Ascending aorta (tissue), 2 donors: ENCODE data around the gene ELMO1. TPM values are rescaled to one million over a fixed set of nuclear protein-coding genes. Genes with fewer than 3 reads are reported as not detected.

Experiments
- DNase-seq, 2 donors: peaks; one replicate each; pipeline ENCODE4 v3.0.0-alpha.2; 2019; ENCODE audit warnings: low spot score in 2 of 2
- H3K27ac ChIP-seq, 2 donors: fragments of 200-600 bp; sonication (generic); one replicate each; pipeline ENCODE4 v1.5.1; 2016 to 2017; ENCODE audit warnings: mild to moderate bottlenecking in 1 of 2
- H3K27me3 ChIP-seq: fragments of 200-600 bp; sonication (generic); one replicate; pipeline ENCODE4 v1.5.1; 2017
- H3K36me3 ChIP-seq, 2 donors: fragments of 200-600 bp; sonication (generic); one replicate each; pipeline ENCODE4 v1.5.1; 2016
- H3K4me1 ChIP-seq, 2 donors: fragments of 200-600 bp; sonication (generic); one replicate each; pipeline ENCODE4 v1.5.1; 2016 to 2017; ENCODE audit warnings: mild to moderate bottlenecking in 1 of 2
- H3K4me3 ChIP-seq, 2 donors: fragments of 200-600 bp; sonication (generic); one replicate each; pipeline ENCODE4 v1.5.1; 2016 to 2017; ENCODE audit warnings: mild to moderate bottlenecking in 1 of 2
- H3K9me3 ChIP-seq, 2 donors: fragments of 200-600 bp; sonication (generic); one replicate each; pipeline ENCODE4 v1.5.1; 2016
- CTCF ChIP-seq, 3 experiments: fragments of 200-600 bp in 2 of 3; fragments of 450-650 bp in 1 of 3; sonication (generic) in 2 of 3; IDR thresholded peaks; one replicate each; pipeline ENCODE4 v1.5.1; 2016 to 2019; ENCODE audit warnings: antibody characterized with exemption in 3 of 3, mild to moderate bottlenecking in 1 of 3, moderate library complexity in 1 of 3
- intact Hi-C: fragments of 100-400 bp; cut with DNase I; formaldehyde crosslinking; loops from one replicate; pipeline ENCODE4 v1.15.1; 2023
- total RNA-seq: library from RNA; depleted of rRNA; stranded (reverse); fragments of >200 nt; gene quantifications from one replicate; pipeline ENCODE4 v1.1.0, GENCODE V29; 2016

ELMO1 gene
- total RNA-seq, 1 donor from 2014 or later: 40.8 TPM

- no peaks in the 10 kb centered on the region for H3K4me1 ChIP-seq
- no peaks in the 10 kb centered on the region for H3K27me3 ChIP-seq
- no peaks in the 10 kb centered on the region for H3K9me3 ChIP-seq
- no peak overlapping the region for H3K27ac ChIP-seq
- no peak overlapping the region for H3K4me3 ChIP-seq
- no peak for DNase-seq
- intact Hi-C loops: no loop called here
- no peaks in the 10 kb centered on the region for H3K36me3 ChIP-seq
- no peak for TF ChIP-seq CTCF (IDR thresholded peaks at IDR 0.05)
Observed at GRCh38 chr7:36854652-36855051, 594.0 kb downstream of the ELMO1 start.

GRCh38 chr7:36852931-36853330, 595.7 kb downstream of the ELMO1 start:
- no peaks in the 10 kb centered on the region for H3K4me1 ChIP-seq
- no peaks in the 10 kb centered on the region for H3K36me3 ChIP-seq
- DNase-seq: no peak
- TF ChIP-seq CTCF (IDR thresholded peaks at IDR 0.05): no peak
- intact Hi-C loops: no loop called here
- H3K9me3 ChIP-seq: no peaks in the 10 kb centered on the region
- H3K27ac ChIP-seq: no peak overlapping the region
- H3K4me3 ChIP-seq: no peak overlapping the region
- no peaks in the 10 kb centered on the region for H3K27me3 ChIP-seq

- Histone ChIP-seq H3K9me3 (no peaks in the 10 kb centered on the region), H3K4me1 (no peaks in the 10 kb centered on the region), H3K27ac (no peak overlapping the region), H3K36me3 (no peaks in the 10 kb centered on the region), H3K27me3 (no peaks in the 10 kb centered on the region), H3K4me3 (no peak overlapping the region)
- TF ChIP-seq CTCF (IDR thresholded peaks at IDR 0.05): no peak
- no peak for DNase-seq
- intact Hi-C loops: no loop called here
Observed at GRCh38 chr7:36852017-36852416, 596.6 kb downstream of the ELMO1 start.

GRCh38 chr7:36851382-36851781, 597.3 kb downstream of the ELMO1 start:
- Histone ChIP-seq H3K4me1 (no peaks in the 10 kb centered on the region), H3K27me3 (no peaks in the 10 kb centered on the region), H3K36me3 (no peaks in the 10 kb centered on the region), H3K27ac (no peak overlapping the region), H3K4me3 (no peak overlapping the region), H3K9me3 (no peaks in the 10 kb centered on the region)
- TF ChIP-seq CTCF (IDR thresholded peaks at IDR 0.05): no peak
- intact Hi-C loops: no loop called here
- no peak for DNase-seq

- Histone ChIP-seq H3K4me3 (no peak overlapping the region), H3K27ac (no peak overlapping the region), H3K36me3 (no peaks in the 10 kb centered on the region), H3K9me3 (no peaks in the 10 kb centered on the region), H3K27me3 (no peaks in the 10 kb centered on the region), H3K4me1 (no peaks in the 10 kb centered on the region)
- DNase-seq: no peak
- intact Hi-C loops: no loop called here
- no peak for TF ChIP-seq CTCF (IDR thresholded peaks at IDR 0.05)
Observed at GRCh38 chr7:36847946-36848345, 600.7 kb downstream of the ELMO1 start.

GRCh38 chr7:36844374-36844773, 604.3 kb downstream of the ELMO1 start:
- no peak for DNase-seq
- Histone ChIP-seq H3K27ac (no peak overlapping the region), H3K27me3 (no peaks in the 10 kb centered on the region), H3K9me3 (no peaks in the 10 kb centered on the region), H3K4me3 (no peak overlapping the region), H3K4me1 (no peaks in the 10 kb centered on the region), H3K36me3 (no peaks in the 10 kb centered on the region)
- TF ChIP-seq CTCF (IDR thresholded peaks at IDR 0.05): no peak
- intact Hi-C loops: no loop called here
